Measurements from ENCODE around the gene SCLT1. TPM values are rescaled to one million over a fixed set of nuclear protein-coding genes. Genes with fewer than 3 reads are reported as not detected.

Gene SCLT1
- polyA plus RNA-seq, 3 donors from 2014 or later, result 8.6 to 26.4 (median 22.9) TPM

Other genes with a start within 250 kb of the SCLT1 start
- 10 to 100 TPM in 2 of 3 donors, 1 to 10 TPM in 1; 9.4 to 22.6 (median 16.7) TPM for gene C4orf33, start 2.6 kb upstream of the SCLT1 start, polyA plus RNA-seq

Data from immature natural killer cell (primary cell).